MM.1S (cell line): ENCODE measurements around the gene INSC.

Source experiments
- CTCF ChIP-seq: fragments of 300-600 bp; sonication (generic); IDR thresholded peaks from 2 replicates; pipeline ENCODE4 v1.5.1; 2016; ENCODE audit warnings: antibody characterized with exemption, low read length, mixed read lengths
- EZH2 ChIP-seq: fragments of 300-600 bp; sonication (generic); optimal IDR thresholded peaks from 2 replicates; pipeline ENCODE3; 2017; ENCODE audit warnings: low read depth, mild to moderate bottlenecking, antibody characterized with exemption, low read length, mixed read lengths

GRCh38 chr11:15071556-15072255, 43.0 kb upstream of the INSC start:
- TF ChIP-seq CTCF (no peak), EZH2 (no peak)
